ENCODE measurements around the gene ARHGAP15.

DNA sequence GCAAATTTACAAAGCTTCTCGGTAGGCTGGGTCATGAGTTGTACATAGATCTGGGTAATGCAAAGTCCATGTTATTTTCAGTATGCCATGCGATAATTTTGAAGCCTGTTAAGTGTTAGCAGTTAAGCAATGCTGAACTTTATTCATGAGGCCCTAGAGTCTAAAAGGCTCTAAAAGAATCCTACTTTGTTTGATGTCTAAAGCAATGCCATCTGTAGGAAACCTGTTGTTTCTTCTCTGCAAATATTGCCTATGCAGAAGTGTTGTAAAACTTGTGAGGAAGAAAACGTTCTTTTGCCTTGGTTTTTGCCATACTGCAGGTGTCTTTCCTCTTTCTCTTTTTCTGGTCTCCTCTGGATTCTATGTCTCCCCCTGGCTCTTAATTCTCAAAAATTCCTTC is 9.1 kb downstream of the ARHGAP15 start:
- no peak for TF ChIP-seq POLR2AphosphoS5 (IDR thresholded peaks at IDR 0.05)
- no peak for TF ChIP-seq POLR2A (IDR thresholded peaks at IDR 0.05)

Data from gastroesophageal sphincter (tissue), 2 donors.